Stimulated activated naive CD8-positive, alpha-beta T cell treated with anti-CD3 and anti-CD28 coated beads, Interleukin-15, amount 100 ng/mL, for 72 hours (primary cell): ENCODE results near the gene WSB1.

Experiments used
- ATAC-seq: fragments of 150-1000 bp; cut with Tn5 transposase; 2 replicates; pipeline ENCODE4 v1.10.0; 2021; ENCODE audit warnings: mild to moderate bottlenecking, moderate library complexity
- DNase-seq, 2 donors: peaks; one replicate each; pipeline ENCODE4 v3.0.0; 2021 to 2022
- H3K27ac Mint-ChIP-seq, 2 donors: one replicate each; pipeline ENCODE4 v1.8.0; 2022; ENCODE audit warnings: mild to moderate bottlenecking in 2 of 2, mixed read lengths in 2 of 2, moderate library complexity in 2 of 2
- H3K27me3 Mint-ChIP-seq: one replicate; pipeline ENCODE4 v1.8.0; 2022; ENCODE audit warnings: mixed read lengths
- H3K4me1 Mint-ChIP-seq: one replicate; pipeline ENCODE4 v1.8.0; 2022; ENCODE audit warnings: mild to moderate bottlenecking, mixed read lengths
- H3K4me3 Mint-ChIP-seq, 2 donors: one replicate each; pipeline ENCODE4 v1.8.0; 2022; ENCODE audit warnings: mild to moderate bottlenecking in 2 of 2, mixed read lengths in 2 of 2, moderate library complexity in 1 of 2
- H3K9me3 Mint-ChIP-seq, 2 donors: one replicate each; pipeline ENCODE4 v1.8.0; 2022; ENCODE audit warnings: mixed read lengths in 2 of 2

The WSB1 gene

DNA sequence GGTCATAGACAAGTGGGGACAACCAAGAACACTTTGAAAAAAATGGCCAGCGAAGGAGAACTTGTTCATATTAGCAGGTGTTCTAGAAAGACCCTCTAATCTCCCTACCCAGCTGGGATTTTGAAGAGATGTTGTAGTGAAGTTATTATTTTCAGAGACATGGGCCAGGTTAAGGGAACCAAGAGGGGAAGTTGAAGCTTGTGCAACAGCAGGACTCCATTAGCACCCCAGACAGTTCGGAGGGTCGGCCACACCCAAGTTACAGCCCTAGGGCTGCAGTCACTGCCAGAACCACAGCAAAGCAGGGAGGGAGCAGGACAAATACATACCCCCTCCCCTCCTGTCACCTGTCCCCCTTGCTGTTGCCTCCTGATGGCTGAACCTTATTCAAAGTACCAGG is 42.3 kb downstream of the WSB1 start:
- DNase-seq (no peak), ATAC-seq (no peak)
- Mint-ChIP-seq H3K4me1 (peaks cover 39% of the 10 kb centered on the region), H3K27ac (no peak overlapping the region), H3K9me3 (no peaks in the 10 kb centered on the region), H3K27me3 (no peaks in the 10 kb centered on the region), H3K4me3 (no peak overlapping the region)

DNA sequence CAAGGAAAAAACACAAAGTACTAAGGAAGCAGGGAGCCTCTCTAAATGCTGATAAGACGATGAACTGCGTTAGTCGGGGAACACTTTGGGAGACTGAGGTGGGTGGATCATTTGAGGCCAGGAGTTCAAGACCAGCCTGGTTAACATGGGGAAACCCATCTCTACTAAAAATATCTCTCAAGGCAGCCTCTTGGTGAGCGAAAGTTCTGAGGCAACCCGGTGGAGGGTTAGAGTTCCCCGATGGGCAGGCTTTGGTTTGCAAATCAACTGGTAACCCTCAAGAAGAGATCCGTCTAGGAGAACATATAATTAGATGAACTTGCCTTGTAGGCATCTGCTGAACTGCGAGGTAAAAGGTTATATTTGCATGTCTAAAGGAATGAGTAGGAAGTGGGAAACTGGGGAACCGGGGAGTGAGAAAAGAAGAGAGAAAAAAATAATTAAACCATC is 44.6 kb downstream of the WSB1 start:
- H3K9me3 Mint-ChIP-seq = no peaks in the 10 kb centered on the region
- H3K27me3 Mint-ChIP-seq = peaks cover 7% of the 10 kb centered on the region
- peaks cover 17% of the 10 kb centered on the region for H3K4me1 Mint-ChIP-seq
- H3K4me3 Mint-ChIP-seq = no peak overlapping the region
- DNase-seq (no peak), ATAC-seq (no peak)
- H3K27ac Mint-ChIP-seq = no peak overlapping the region

DNA sequence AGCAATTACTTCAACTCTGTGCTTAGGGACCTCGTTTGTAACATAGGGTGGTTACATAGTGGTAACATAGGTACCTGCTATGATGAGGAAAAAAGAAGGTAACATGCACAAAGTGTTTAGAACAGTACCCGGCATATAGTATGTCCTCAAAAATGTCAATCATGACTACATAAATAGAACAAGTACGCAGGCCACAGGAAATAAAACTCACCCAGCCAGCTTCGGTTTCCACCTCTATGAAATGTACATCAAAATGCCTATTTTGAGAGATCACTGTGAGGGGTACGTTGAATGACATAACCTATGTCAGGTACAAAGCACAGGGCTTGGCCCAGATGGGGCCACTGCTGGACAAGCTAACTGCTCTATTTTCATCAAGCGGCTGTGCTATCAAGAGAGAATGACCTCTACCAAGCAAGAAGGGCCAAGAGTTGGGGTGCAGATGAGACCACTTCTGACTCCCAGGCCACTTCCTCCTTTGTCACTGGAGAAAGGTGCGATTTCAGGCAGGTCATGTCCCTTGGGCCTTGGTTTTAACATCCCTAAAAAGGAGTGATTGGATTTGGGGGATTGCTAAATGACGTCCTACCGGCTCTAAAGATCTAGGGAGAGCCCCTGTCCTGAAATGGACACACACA is 45.4 kb downstream of the WSB1 start:
- Mint-ChIP-seq H3K4me1 (peaks cover 9% of the 10 kb centered on the region), H3K27ac (peak overlapping the region in 1 of 2 donors; percentile 68), H3K4me3 (no peak overlapping the region), H3K27me3 (peaks cover 15% of the 10 kb centered on the region), H3K9me3 (no peaks in the 10 kb centered on the region)
- no peak for DNase-seq
- no peak for ATAC-seq

DNA sequence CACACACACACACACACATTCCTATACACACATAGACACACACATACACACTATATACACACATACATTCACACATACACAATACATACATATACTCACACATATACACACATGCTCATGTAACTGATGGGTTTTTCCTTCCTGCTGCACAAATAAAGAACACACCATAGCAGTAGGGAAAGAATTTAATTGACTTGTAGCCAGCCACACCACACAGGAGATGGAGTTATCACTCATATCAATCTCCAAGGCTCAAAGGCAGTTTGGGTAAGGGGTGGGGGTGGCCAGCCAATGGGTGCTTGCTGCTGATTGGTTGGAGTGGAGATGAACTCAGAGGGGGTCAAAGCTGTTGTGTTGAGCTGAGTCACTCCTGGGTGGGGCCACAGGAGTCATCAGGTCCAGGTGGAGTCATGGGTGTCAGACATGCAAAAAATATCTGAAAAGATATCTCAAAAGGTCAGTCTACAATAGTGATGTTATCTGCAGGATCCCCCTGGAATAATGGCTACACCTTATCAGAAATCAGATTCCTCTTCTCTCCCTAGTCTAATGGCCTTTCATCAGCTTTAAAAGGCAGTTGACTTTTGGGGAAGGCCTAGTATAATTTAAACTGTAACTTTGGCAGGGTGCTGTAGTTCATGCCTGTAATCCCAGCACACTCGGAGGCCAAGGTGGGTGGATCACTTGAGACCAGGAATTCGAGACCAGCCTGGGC is 46.1 kb downstream of the WSB1 start:
- Mint-ChIP-seq H3K27ac (no peak overlapping the region), H3K4me3 (no peak overlapping the region)
- peak; percentile 61 for ATAC-seq

DNA sequence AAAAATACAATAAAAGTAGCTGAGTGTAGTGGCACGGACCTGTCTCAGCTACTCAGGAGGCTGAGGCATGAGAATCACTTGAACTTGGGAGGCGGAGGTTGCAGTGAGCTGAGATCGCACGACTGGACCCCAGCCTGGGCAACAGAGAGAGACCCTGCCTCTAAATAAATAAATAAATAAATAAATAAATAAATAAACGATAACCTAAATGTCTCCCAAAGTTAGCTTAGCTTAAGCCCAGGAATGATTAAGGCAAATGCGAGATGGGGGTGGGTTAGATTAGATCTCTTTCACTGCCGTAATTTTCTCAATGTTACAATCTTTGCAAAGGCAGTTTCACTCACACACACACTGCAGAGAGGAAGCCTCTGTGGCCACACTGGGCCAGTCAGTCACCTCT is 46.7 kb downstream of the WSB1 start:
- peaks cover 27% of the 10 kb centered on the region for H3K27me3 Mint-ChIP-seq
- no peak overlapping the region for H3K27ac Mint-ChIP-seq
- no peak for DNase-seq
- H3K4me1 Mint-ChIP-seq = peaks cover 9% of the 10 kb centered on the region
- H3K4me3 Mint-ChIP-seq = no peak overlapping the region
- H3K9me3 Mint-ChIP-seq = no peaks in the 10 kb centered on the region
- ATAC-seq = no peak

More for the DNA sequence above, 46.1 kb downstream of the WSB1 start:
- peaks cover 9% of the 10 kb centered on the region for H3K4me1 Mint-ChIP-seq
- no peaks in the 10 kb centered on the region for H3K9me3 Mint-ChIP-seq
- peak in 1 of 2 donors; percentile 17 for DNase-seq
- H3K27me3 Mint-ChIP-seq = peaks cover 22% of the 10 kb centered on the region

DNA sequence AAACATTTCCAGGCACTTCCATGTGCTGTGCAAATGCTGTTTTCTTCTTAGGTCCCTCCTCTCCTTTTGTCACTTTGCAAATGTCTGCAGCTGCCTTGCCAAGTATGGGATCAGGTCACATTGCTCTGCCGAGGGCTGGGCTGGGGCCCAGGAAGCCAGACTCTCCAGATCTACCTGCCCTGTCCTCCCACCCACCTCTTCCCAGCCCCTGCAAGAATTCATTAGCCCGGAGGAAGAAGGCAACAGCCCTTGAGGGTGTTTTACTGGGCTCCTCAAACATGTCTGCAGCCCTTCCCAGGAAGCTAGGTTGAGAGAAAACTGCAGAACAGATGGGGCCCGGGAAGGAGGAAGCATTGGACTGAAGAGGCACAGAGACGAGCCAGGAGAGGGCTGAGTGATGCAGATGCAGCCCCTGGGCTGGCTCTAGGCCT is 47.1 kb downstream of the WSB1 start:
- H3K4me3 Mint-ChIP-seq = no peak overlapping the region
- DNase-seq = no peak
- H3K4me1 Mint-ChIP-seq = peaks cover 9% of the 10 kb centered on the region
- peaks cover 27% of the 10 kb centered on the region for H3K27me3 Mint-ChIP-seq
- no peak for ATAC-seq
- no peaks in the 10 kb centered on the region for H3K9me3 Mint-ChIP-seq
- no peak overlapping the region for H3K27ac Mint-ChIP-seq

DNA sequence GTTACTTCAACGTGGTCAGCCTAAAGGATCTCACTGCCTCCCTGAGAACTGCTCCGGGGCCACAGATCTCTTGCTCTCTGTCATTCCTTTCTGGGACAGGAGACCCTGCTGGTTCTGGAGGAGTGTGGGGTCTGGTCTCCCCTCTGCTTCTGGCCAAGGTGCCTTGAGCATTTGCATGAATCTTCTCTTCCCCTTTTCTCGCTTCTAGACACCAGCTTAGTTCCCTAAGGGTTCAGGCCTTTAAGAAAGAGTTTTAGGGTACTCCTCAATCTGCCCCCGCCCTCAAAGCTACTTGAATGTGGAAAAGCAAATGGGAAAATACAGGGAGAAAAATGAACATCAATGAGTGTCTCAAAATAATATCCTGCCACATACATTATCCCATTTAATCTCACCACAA is 48.1 kb downstream of the WSB1 start:
- Mint-ChIP-seq H3K27ac (no peak overlapping the region), H3K4me3 (no peak overlapping the region), H3K4me1 (peaks cover 15% of the 10 kb centered on the region), H3K9me3 (no peaks in the 10 kb centered on the region), H3K27me3 (peaks cover 27% of the 10 kb centered on the region)
- ATAC-seq (no peak), DNase-seq (no peak)

DNA sequence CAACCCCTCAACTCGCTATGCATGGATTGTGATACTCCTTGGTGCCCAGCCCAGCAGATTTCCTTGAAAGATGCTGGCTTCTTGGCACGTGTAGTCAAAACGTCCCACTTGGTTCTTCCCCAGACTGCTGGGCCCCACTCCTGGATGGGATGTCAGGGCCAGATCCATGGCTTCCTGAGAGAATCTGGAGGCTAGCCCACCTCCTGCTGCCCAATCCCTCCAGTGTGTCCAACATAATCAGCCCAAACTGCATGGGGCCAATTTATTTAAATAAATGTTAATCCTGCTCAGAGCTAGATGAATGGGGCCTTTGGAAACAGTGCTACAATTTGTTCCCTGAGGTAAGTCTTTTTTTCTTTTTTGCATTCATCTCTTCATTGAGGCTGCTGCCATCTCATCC is 49.4 kb downstream of the WSB1 start:
- DNase-seq = no peak
- H3K27ac Mint-ChIP-seq = no peak overlapping the region
- H3K4me3 Mint-ChIP-seq = no peak overlapping the region
- ATAC-seq = no peak
- peaks cover 15% of the 10 kb centered on the region for H3K4me1 Mint-ChIP-seq
- peaks cover 27% of the 10 kb centered on the region for H3K27me3 Mint-ChIP-seq
- no peaks in the 10 kb centered on the region for H3K9me3 Mint-ChIP-seq

DNA sequence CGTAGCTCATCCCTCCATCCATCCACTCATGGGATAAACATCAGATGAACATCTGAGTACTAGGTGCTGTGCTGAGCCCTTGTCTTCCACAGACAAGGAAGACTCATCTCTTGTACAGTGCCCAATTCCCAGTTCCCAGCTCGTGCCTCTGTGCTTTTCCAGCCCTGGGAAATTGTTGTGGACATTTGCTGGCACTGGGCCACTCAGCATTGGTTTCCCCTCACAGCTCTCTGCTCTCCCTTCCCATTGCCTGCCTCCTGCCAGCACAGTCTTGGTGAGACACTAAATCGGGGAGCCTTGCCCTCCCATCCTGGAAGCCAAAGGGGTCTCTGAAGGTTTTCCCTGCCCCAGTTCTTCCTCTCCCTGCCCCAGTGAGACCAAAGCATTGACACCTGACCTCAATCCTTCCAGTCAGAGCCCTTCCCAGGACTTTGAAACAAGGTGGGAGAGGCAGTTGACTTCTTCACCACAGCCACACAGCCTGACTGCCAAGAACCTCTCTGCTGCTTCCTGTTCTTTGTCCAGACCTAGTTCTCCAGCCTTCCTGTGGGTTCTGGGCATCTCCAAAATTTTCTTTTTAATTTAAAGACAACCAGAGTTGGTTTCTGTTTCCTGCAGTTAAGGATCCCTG is 50.2 kb downstream of the WSB1 start:
- H3K4me3 Mint-ChIP-seq = no peak overlapping the region
- peaks cover 15% of the 10 kb centered on the region for H3K4me1 Mint-ChIP-seq
- H3K27me3 Mint-ChIP-seq = peaks cover 27% of the 10 kb centered on the region
- H3K27ac Mint-ChIP-seq = no peak overlapping the region
- no peak for ATAC-seq
- DNase-seq = no peak
- no peaks in the 10 kb centered on the region for H3K9me3 Mint-ChIP-seq

DNA sequence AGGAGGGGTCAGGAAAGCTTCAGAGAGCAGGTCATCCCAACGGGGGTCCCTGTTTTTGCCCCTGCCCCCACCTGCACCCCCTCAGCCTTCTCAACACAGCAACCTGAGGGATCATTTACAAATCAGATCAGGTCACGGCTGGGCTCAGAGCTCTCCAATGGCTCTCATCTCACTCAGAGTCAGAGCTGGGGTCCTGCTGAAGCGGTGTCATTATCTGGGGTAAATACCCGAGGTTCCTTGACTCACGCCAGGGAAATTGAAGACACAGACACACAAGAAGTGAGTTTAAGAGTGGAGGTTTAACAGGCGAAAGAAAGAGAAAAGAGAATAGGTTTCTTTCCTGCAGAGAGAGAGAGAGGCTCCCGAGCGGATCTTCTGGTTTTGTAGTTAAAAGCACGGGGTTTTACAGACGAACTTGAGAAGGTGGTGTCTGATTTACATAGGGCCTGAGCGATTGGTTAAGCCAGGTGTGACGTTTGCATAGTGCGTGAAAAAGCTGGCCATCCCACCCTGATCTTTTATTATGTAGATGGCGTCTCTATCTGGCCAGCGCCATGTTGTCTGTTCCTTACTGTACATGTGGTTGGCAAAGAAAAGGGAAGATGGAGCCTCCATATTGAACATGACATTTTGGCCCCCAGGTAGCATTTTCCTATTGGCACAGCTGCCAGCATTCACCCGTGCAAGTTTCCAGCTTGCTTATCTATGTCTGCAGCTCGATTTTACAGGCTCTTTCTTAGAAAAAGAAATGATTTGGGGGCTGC is 51.4 kb downstream of the WSB1 start:
- DNase-seq = no peak
- Mint-ChIP-seq H3K4me3 (no peak overlapping the region), H3K27me3 (peaks cover 27% of the 10 kb centered on the region), H3K9me3 (no peaks in the 10 kb centered on the region), H3K4me1 (peaks cover 6% of the 10 kb centered on the region), H3K27ac (no peak overlapping the region)
- no peak for ATAC-seq

DNA sequence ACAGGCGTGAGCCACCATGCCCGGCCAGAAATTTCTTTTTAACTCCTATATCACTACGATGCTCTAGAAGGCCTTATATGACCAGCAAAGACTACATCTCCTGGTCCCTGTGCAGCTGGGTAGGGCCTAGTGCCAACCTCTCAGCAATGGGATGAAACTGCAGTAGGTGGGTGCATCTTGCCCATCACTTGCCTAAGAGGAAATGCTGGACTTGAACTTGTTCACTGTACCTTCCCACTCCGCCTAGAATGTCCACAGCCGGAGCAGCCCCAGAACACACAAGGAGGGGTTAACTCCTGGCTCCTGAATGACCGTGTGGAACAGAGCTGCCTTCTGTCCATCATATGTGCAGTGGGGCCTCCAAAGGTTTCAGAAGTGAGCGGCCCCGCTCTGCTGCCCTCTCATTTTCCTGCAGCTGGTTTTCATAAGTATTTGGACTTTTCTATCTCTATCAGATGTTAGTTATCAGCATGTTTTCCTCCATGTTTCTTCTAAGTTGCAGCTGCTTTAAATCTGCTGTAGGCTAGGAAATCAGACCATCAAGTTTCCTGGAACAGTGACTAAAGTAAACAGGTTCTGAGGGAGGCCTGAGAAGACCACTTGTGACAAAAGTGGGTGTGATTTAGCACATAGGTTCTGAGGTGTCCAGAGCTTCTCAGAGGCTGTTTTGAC is 52.5 kb downstream of the WSB1 start:
- no peak overlapping the region for H3K4me3 Mint-ChIP-seq

DNA sequence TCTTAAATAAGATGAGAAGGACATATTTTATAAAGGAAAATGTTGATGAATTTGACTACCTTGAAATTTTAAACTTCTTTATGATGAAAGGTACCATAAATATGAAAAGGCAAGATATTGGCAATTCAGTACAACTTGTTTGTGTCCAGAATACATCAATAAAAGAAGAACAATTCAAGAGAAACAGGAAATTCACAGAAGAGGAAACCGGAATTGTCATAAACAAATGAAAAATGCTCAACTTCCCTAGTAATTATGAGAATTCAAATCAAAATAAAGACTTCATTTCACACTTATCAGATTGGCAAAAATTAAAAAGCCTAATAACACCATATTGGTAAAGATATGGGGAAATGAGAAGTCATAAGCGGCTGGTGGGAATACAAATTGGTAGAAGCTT is 54.3 kb downstream of the WSB1 start:
- Mint-ChIP-seq H3K9me3 (no peaks in the 10 kb centered on the region), H3K4me1 (peaks cover 27% of the 10 kb centered on the region), H3K27ac (no peak overlapping the region), H3K27me3 (peaks cover 20% of the 10 kb centered on the region), H3K4me3 (peak overlapping the region in 1 of 2 donors; percentile 65)
- DNase-seq (no peak), ATAC-seq (no peak)

More for the DNA sequence above, 52.5 kb downstream of the WSB1 start:
- H3K27me3 Mint-ChIP-seq = peaks cover 27% of the 10 kb centered on the region
- H3K9me3 Mint-ChIP-seq = no peaks in the 10 kb centered on the region
- DNase-seq (no peak), ATAC-seq (no peak)
- peaks cover 9% of the 10 kb centered on the region for H3K4me1 Mint-ChIP-seq
- H3K27ac Mint-ChIP-seq = no peak overlapping the region

DNA sequence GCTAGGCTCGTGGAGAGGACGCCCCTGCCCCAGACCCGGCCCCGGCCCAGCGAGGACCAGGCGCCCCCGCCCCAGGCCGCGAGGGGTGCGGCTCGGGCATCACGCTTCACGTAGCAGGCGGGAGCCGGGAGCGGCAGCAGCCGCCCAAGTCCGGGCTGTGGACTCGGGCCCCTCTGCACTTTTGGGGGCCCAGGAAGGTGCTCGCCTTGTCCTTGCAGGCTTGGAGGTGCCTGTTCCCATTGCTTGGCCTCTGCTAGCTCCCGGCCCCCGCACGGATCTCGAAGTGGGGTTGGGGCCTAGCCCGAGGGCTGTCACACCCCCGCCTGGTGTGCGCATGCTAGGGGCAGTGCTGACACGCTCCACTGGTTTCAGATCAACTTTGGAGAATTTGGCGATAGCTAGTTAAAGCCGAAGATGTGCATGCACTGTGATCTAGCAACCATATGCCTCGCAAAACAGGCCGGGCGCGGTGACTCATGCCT is 55.7 kb downstream of the WSB1 start:
- Mint-ChIP-seq H3K4me3 (no peak overlapping the region), H3K9me3 (no peaks in the 10 kb centered on the region), H3K4me1 (peaks cover 34% of the 10 kb centered on the region), H3K27ac (no peak overlapping the region), H3K27me3 (peaks cover 10% of the 10 kb centered on the region)
- no peak for DNase-seq
- no peak for ATAC-seq

DNA sequence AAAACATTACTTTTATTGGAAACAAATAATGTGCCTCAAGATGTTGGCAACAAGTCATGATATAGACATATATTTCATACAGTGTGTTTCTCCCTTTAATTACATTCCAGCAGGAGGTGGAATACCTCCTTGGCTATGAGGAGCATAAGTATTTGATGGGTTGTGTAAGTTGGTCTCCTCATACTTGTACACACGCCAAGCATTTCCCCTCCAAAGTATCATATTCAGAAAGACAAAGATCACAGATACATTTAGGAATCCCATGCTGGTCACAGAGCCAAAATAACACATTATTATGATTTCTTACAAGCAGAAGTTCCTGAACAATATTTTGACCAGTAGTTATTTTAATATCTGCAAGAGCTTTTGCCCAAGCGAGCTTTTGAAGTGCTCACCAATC is 57.8 kb downstream of the WSB1 start:
- Mint-ChIP-seq H3K4me3 (peak overlapping the region in 1 of 2 donors; percentile 88), H3K4me1 (peaks cover 38% of the 10 kb centered on the region), H3K9me3 (no peaks in the 10 kb centered on the region), H3K27ac (no peak overlapping the region), H3K27me3 (no peaks in the 10 kb centered on the region)
- no peak for ATAC-seq
- no peak for DNase-seq

DNA sequence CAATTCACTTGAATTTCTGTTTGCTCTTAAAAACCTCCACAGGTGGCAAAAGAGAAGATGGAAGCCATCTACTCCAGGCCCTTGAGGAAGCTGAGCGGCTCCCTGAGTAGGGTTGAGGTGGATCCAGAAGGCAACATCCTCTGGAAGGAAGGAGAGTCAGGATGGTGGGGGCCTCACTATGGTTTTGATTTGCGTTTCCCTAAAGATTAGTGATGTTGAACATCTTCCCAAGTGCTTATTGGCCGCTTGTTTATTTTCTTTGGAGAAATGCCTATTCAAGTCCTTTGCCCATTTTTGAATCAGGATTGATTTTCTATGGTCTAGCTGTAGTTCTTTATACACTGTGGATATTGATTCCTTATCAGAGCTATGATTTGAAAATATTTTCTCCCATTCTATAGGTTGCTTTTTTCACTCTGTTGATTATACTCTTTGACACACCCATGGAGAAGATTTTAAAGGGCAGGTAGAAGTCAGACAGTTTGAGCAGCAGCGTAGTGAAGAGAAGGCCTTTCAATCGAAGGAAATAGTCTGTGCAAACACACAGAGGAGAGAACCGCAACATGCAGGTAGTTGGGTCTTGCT is 58.6 kb downstream of the WSB1 start:
- Mint-ChIP-seq H3K4me3 (peak overlapping the region; percentile 88 to 96), H3K9me3 (no peaks in the 10 kb centered on the region), H3K4me1 (peaks cover 37% of the 10 kb centered on the region), H3K27me3 (no peaks in the 10 kb centered on the region), H3K27ac (peak overlapping the region; percentile 79 to 99)
- no peak for DNase-seq
- ATAC-seq = no peak
